SU-DHL-6 (cell line): ENCODE measurements around the gene PML.

Experiments
- H2AFZ ChIP-seq: fragments of 200-600 bp; sonication (generic); 2 replicates; pipeline ENCODE4 v1.6.1; 2014; ENCODE audit warnings: low read depth, mild to moderate bottlenecking, moderate library complexity, mixed read lengths, antibody characterized with exemption, low read length; ENCODE audit not compliant: severe bottlenecking
- H3F3A ChIP-seq: fragments of 200-600 bp; shearing (Covaris generic); 2 replicates; pipeline ENCODE4 v1.6.0; 2016; ENCODE audit warnings: antibody characterized with exemption, mild to moderate bottlenecking; ENCODE audit not compliant: insufficient read depth
- H3K27ac ChIP-seq: fragments of 200-600 bp; sonication (generic); 2 replicates; pipeline ENCODE4 v1.5.1; 2016; ENCODE audit warnings: low read depth, mild to moderate bottlenecking, low read length, moderate library complexity, mixed read lengths
- H3K27me3 ChIP-seq: fragments of 200-600 bp; sonication (generic), shearing (Covaris generic); 2 replicates; pipeline ENCODE4 v1.6.0; 2014; ENCODE audit warnings: mild to moderate bottlenecking, low read length
- H3K36me3 ChIP-seq: fragments of 200-600 bp; sonication (generic); 2 replicates; pipeline ENCODE4 v1.6.1; 2014; ENCODE audit warnings: mild to moderate bottlenecking, low read length, mixed read lengths
- H3K4me2 ChIP-seq: fragments of 300-600, 200-600 bp; shearing (Covaris generic), sonication (generic); 2 replicates; pipeline ENCODE4 v1.6.0; 2014; ENCODE audit warnings: low read length, low read depth, mild to moderate bottlenecking; ENCODE audit not compliant: poor library complexity, severe bottlenecking
- H3K4me3 ChIP-seq: fragments of 200-600 bp; sonication (generic); 2 replicates; pipeline ENCODE4 v1.5.1; 2014; ENCODE audit warnings: antibody characterized with exemption, low read length, mild to moderate bottlenecking, mixed read lengths; ENCODE audit not compliant: insufficient read depth, poor library complexity, severe bottlenecking
- H3K79me2 ChIP-seq: fragments of 200-600 bp; sonication (generic); 2 replicates; pipeline ENCODE4 v1.6.1; 2014; ENCODE audit warnings: mild to moderate bottlenecking, low read length, moderate library complexity; ENCODE audit not compliant: insufficient read depth
- H3K9ac ChIP-seq: fragments of 200-600 bp; sonication (generic); 2 replicates; pipeline ENCODE4 v1.7.0; 2014; ENCODE audit warnings: mild to moderate bottlenecking, low read length
- H3K9me2 ChIP-seq: fragments of 200-600 bp; sonication (generic); replicated peaks from 2 replicates; pipeline ENCODE4 v1.6.1; 2014; ENCODE audit warnings: low read length; ENCODE audit not compliant: insufficient read depth
- H3K9me3 ChIP-seq: fragments of 200-600 bp; sonication (generic); 2 replicates; pipeline ENCODE4 v1.6.1; 2014; ENCODE audit warnings: low read length, mixed read lengths; ENCODE audit not compliant: insufficient read depth
- H4K20me1 ChIP-seq: fragments of 200-600 bp; sonication (generic); 2 replicates; pipeline ENCODE4 v1.6.1; 2014; ENCODE audit warnings: low read depth, mild to moderate bottlenecking, antibody characterized with exemption, low read length, moderate library complexity, mixed read lengths
- CTCF ChIP-seq: fragments of 200-600 bp; sonication (generic); IDR thresholded peaks from one replicate; pipeline ENCODE4 v1.5.1; 2017; ENCODE audit warnings: antibody characterized with exemption, mild to moderate bottlenecking, low read length, moderate library complexity; ENCODE audit not compliant: insufficient read depth, poor library complexity, severe bottlenecking
- EZH2phosphoT487 ChIP-seq: fragments of 200-600 bp; sonication (generic), shearing (Covaris generic); conservative IDR thresholded peaks from 2 replicates; pipeline ENCODE4 v1.6.1; 2018; ENCODE audit warnings: mild to moderate bottlenecking, antibody characterized with exemption, low read length, moderate library complexity, mixed read lengths

PML gene

GRCh38 chr15:73982222-73982962 is 12.1 kb upstream of the PML start:
- Histone ChIP-seq H3K9me3 (no peaks in the 10 kb centered on the region), H3K79me2 (no peaks in the 10 kb centered on the region), H3K27me3 (no peaks in the 10 kb centered on the region), H3K9me2 (no peaks in the 10 kb centered on the region), H3K4me3 (no peak overlapping the region), H3K4me2 (no peak overlapping the region), H4K20me1 (no peaks in the 10 kb centered on the region), H3K27ac (no peak overlapping the region), H2AFZ (no peak overlapping the region), H3K9ac (no peak overlapping the region), H3F3A (no peaks in the 10 kb centered on the region), H3K36me3 (no peaks in the 10 kb centered on the region)
- TF ChIP-seq CTCF (no peak), EZH2phosphoT487 (no peak)

- TF ChIP-seq CTCF = no peak
- TF ChIP-seq EZH2phosphoT487 = no peak
- H4K20me1 ChIP-seq = no peaks in the 10 kb centered on the region
- no peak overlapping the region for H3K27ac ChIP-seq
- H3K9me2 ChIP-seq = no peaks in the 10 kb centered on the region
- no peak overlapping the region for H3K4me3 ChIP-seq
- H3K36me3 ChIP-seq = no peaks in the 10 kb centered on the region
- no peak overlapping the region for H3K9ac ChIP-seq
- H3F3A ChIP-seq = no peaks in the 10 kb centered on the region
- no peak overlapping the region for H2AFZ ChIP-seq
- no peaks in the 10 kb centered on the region for H3K9me3 ChIP-seq
- H3K4me2 ChIP-seq = no peak overlapping the region
- no peaks in the 10 kb centered on the region for H3K79me2 ChIP-seq
- H3K27me3 ChIP-seq = no peaks in the 10 kb centered on the region
Measured at GRCh38 chr15:73983211-73983727, 11.2 kb upstream of the PML start.

GRCh38 chr15:73983773-73984172 is 10.7 kb upstream of the PML start:
- Histone ChIP-seq H3K9ac (no peak overlapping the region), H3K4me2 (no peak overlapping the region), H3K9me2 (no peaks in the 10 kb centered on the region), H3K27me3 (no peaks in the 10 kb centered on the region), H3K79me2 (no peaks in the 10 kb centered on the region), H3F3A (no peaks in the 10 kb centered on the region), H3K4me3 (no peak overlapping the region), H3K36me3 (no peaks in the 10 kb centered on the region), H3K9me3 (no peaks in the 10 kb centered on the region), H3K27ac (no peak overlapping the region), H2AFZ (no peak overlapping the region), H4K20me1 (no peaks in the 10 kb centered on the region)
- TF ChIP-seq CTCF (no peak), EZH2phosphoT487 (no peak)
